COR-L47 (cell line): ENCODE data around the gene ACOXL.
"Not testable (repeated sequence)": the region's sequence is repeated elsewhere in the genome, so short reads cannot be mapped to it uniquely, and the experiment has no call there.

Experiments used
- DNase-seq: peaks from one replicate; lab custom pipeline; 2025; lab: John Stamatoyannopoulos, UW

ACOXL gene

GRCh38 chr2:111042261-111042660, 309.9 kb downstream of the ACOXL start:
- DNase-seq, result no peak

- no peak for DNase-seq
These were observed 310.7 kb downstream of the ACOXL start for GRCh38 chr2:111042772-111043771.

GRCh38 chr2:111044066-111044465, 311.7 kb downstream of the ACOXL start:
- DNase-seq, result no peak

GRCh38 chr2:111045236-111045635, 312.9 kb downstream of the ACOXL start:
- DNase-seq, result not testable (repeated sequence)

- DNase-seq, result no peak
These were observed 313.5 kb downstream of the ACOXL start for GRCh38 chr2:111045771-111046444.

- DNase-seq, result no peak
These were observed 314.3 kb downstream of the ACOXL start for GRCh38 chr2:111046670-111047069.

- no peak for DNase-seq
These were observed 316.7 kb downstream of the ACOXL start for GRCh38 chr2:111048856-111049768.

- DNase-seq, result peak; percentile 13
These were observed 317.6 kb downstream of the ACOXL start for GRCh38 chr2:111049792-111050640.

- no peak for DNase-seq
These were observed 318.5 kb downstream of the ACOXL start for GRCh38 chr2:111050701-111051376.

- no peak for DNase-seq
These were observed 320.2 kb downstream of the ACOXL start for GRCh38 chr2:111052621-111053020.

- DNase-seq, result no peak
These were observed 320.9 kb downstream of the ACOXL start for GRCh38 chr2:111053266-111053665.

- DNase-seq, result no peak
These were observed 321.6 kb downstream of the ACOXL start for GRCh38 chr2:111053825-111054515.

- DNase-seq, result no peak
These were observed 322.7 kb downstream of the ACOXL start for GRCh38 chr2:111054791-111055691.

- DNase-seq, result no peak
These were observed 323.4 kb downstream of the ACOXL start for GRCh38 chr2:111055735-111056134.

- no peak for DNase-seq
These were observed 324.7 kb downstream of the ACOXL start for GRCh38 chr2:111057045-111057444.

GRCh38 chr2:111057721-111058120, 325.3 kb downstream of the ACOXL start:
- no peak for DNase-seq

GRCh38 chr2:111058264-111058663, 325.9 kb downstream of the ACOXL start:
- DNase-seq, result no peak

GRCh38 chr2:111061191-111061590, 328.8 kb downstream of the ACOXL start:
- no peak for DNase-seq

- DNase-seq, result no peak
These were observed 330.0 kb downstream of the ACOXL start for GRCh38 chr2:111062417-111062816.
